ENCODE results near the gene EPN3. TPM values are rescaled to one million over a fixed set of nuclear protein-coding genes. Genes with fewer than 3 reads are reported as not detected.

The EPN3 gene
- total RNA-seq, 1 experiment from 2014 or later = 17.8 TPM

- no TSS peak for BruUV-seq (replicated peaks)
- no peaks in the 10 kb centered on the region for H4K20me1 ChIP-seq (ENCODE audit: insufficient read depth)
- peaks cover 0 to 17% of the 10 kb centered on the region in 2 experiments; a peak in 2 of 4 replicates for H3K4me1 ChIP-seq (ENCODE audit: control insufficient read depth in 1 of 2, insufficient read depth in 2 of 2, low read length in 2 of 2)
- H3K36me3 ChIP-seq (ENCODE audit: control insufficient read depth in 1 of 2, insufficient read depth in 2 of 2, low read length in 2 of 2) = no peaks in the 10 kb centered on the region
- no peak overlapping the region for H3K9ac ChIP-seq (ENCODE audit: low read length)
- DNase-seq (ENCODE audit: low read depth, low spot score) (no peak), ATAC-seq (no peak)
- TF ChIP-seq SP1 (IDR thresholded peaks at IDR 0.05; ENCODE audit: low read depth) (no peak), YY1 (IDR thresholded peaks at IDR 0.05; ENCODE audit: extremely low read depth, insufficient replicate concordance, low read depth, low read length) (no peak), EZH2phosphoT487 (IDR thresholded peaks at IDR 0.05; ENCODE audit: borderline replicate concordance) (no peak), MAX (IDR thresholded peaks at IDR 0.05) (no peak; the same call in 1 of the 2 replicates), CTCF (IDR thresholded peaks at IDR 0.05 in 2 of 3, conservative IDR thresholded peaks at IDR 0.05 in 1 of 3; ENCODE audit: borderline replicate concordance in 1 of 3, insufficient read depth in 1 of 3, low read depth in 2 of 3, low read length in 2 of 3) (no peak), CEBPB (IDR thresholded peaks at IDR 0.05; ENCODE audit: low read depth) (no peak), REST (IDR thresholded peaks at IDR 0.05; ENCODE audit: low read depth) (no peak), CBX3 (IDR thresholded peaks at IDR 0.05; ENCODE audit: low read depth) (no peak), TCF7L2 (IDR thresholded peaks at IDR 0.05; ENCODE audit: borderline replicate concordance, extremely low read depth, insufficient read depth, insufficient read length) (no peak), FOSL1 (IDR thresholded peaks at IDR 0.05; ENCODE audit: low read depth) (no peak), ZBTB33 (IDR thresholded peaks at IDR 0.05; ENCODE audit: extremely low read depth, insufficient replicate concordance, low read length) (no peak)
- no peaks in the 10 kb centered on the region for H3K79me2 ChIP-seq (ENCODE audit: insufficient read depth, low read length)
- H3K4me3 ChIP-seq (replicated peaks in 1 of 2; ENCODE audit: low read depth in 1 of 2, low read length in 2 of 2) = no peak overlapping the region
- no peak overlapping the region for H3K4me2 ChIP-seq (ENCODE audit: low read length)
- H3K9me2 ChIP-seq (ENCODE audit: insufficient read depth) = no peaks in the 10 kb centered on the region
- no peak overlapping the region for H2AFZ ChIP-seq (ENCODE audit: low read depth, low read length, poor library complexity, severe bottlenecking)
- POLR2A ChIA-PET = interaction anchor here (0.9 kb wide), 1 partner anchor 15 kb away, joined by 3 read pairs; no protein-coding TSS in a partner anchor
- intact Hi-C loops (cut with micrococcal nuclease) = no loop called here
- CTCF ChIA-PET = interaction anchor here (0.6 to 1.8 kb wide), 2 partner anchors 14 to 36 kb away, joined by 3 to 12 read pairs; no protein-coding TSS in a partner anchor
- H3K27me3 ChIP-seq (ENCODE audit: insufficient read depth, low read length) = no peaks in the 10 kb centered on the region
- no peaks in the 10 kb centered on the region for H3K9me3 ChIP-seq (ENCODE audit: control insufficient read depth in 1 of 2, insufficient read depth in 1 of 2, low read depth in 1 of 2, low read length in 2 of 2)
- RAD21 ChIA-PET (ENCODE audit: low non-redundant PET in 1 of 2, low total read pairs in 2 of 2, uncharacterized antibody in 2 of 2, unreplicated experiment in 2 of 2) = no interaction called here
- no peak overlapping the region for H3K27ac ChIP-seq (ENCODE audit: low read depth, low read length)
These were observed 17.4 kb upstream of the EPN3 start for GRCh38 chr17:50514936-50515702.
